ENCODE data around the gene GCLC. TPM values are rescaled to one million over a fixed set of nuclear protein-coding genes. Genes with fewer than 3 reads are reported as not detected.

The GCLC gene
- total RNA-seq, 1 experiment from 2014 or later: 88.9 TPM

GRCh38 chr6:53544217-53544469 lies 758 bp downstream of the GCLC start:
- Histone ChIP-seq H3K9me3 (no peaks in the 10 kb centered on the region), H3K4me1 (peaks cover 14% of the 10 kb centered on the region), H3K27me3 (replicated peaks; ENCODE audit: control insufficient read depth, insufficient read depth, low read length) (no peaks in the 10 kb centered on the region), H3K4me3 (ENCODE audit: low read depth, low read length) (peak overlapping the region; percentile 98), H3K36me3 (ENCODE audit: control insufficient read depth, insufficient read depth, low read length) (no peaks in the 10 kb centered on the region; the same call in none of the 2 replicates)
- CTCF ChIA-PET: interaction anchor here (0.6 to 1.6 kb wide), 4 partner anchors 48 to 255 kb away, joined by 3 to 16 read pairs (median 4); no protein-coding TSS in a partner anchor
- H3K36me3 Mint-ChIP-seq (ENCODE audit: insufficient read depth, unreplicated experiment): peaks cover 28% of the 10 kb centered on the region
- H3K4me1 Mint-ChIP-seq (ENCODE audit: low read depth, unreplicated experiment): peaks cover 23% of the 10 kb centered on the region
- POLR2A ChIA-PET: interaction anchor here (1.5 to 1.9 kb wide), 3 partner anchors 70 to 184 kb away, joined by 5 to 18 read pairs (median 5); no protein-coding TSS in a partner anchor
- H3K27me3 Mint-ChIP-seq (ENCODE audit: insufficient read depth, unreplicated experiment): no peaks in the 10 kb centered on the region
- BruUV-seq (replicated peaks): no TSS peak
- no peaks in the 10 kb centered on the region for H3K9me3 Mint-ChIP-seq (ENCODE audit: unreplicated experiment)
- no peak for DNase-seq
- H3K27ac Mint-ChIP-seq (ENCODE audit: unreplicated experiment): peak overlapping the region; percentile 89
- H3K4me3 Mint-ChIP-seq (ENCODE audit: unreplicated experiment): peak overlapping the region; percentile 98
- intact Hi-C loops (cut with micrococcal nuclease; ENCODE audit: unreplicated experiment): loop anchor here (2.0 kb wide), 1 partner anchor 251 kb away; the partner anchor contains the start of gene LRRC1
- TF ChIP-seq, protein P1, sequence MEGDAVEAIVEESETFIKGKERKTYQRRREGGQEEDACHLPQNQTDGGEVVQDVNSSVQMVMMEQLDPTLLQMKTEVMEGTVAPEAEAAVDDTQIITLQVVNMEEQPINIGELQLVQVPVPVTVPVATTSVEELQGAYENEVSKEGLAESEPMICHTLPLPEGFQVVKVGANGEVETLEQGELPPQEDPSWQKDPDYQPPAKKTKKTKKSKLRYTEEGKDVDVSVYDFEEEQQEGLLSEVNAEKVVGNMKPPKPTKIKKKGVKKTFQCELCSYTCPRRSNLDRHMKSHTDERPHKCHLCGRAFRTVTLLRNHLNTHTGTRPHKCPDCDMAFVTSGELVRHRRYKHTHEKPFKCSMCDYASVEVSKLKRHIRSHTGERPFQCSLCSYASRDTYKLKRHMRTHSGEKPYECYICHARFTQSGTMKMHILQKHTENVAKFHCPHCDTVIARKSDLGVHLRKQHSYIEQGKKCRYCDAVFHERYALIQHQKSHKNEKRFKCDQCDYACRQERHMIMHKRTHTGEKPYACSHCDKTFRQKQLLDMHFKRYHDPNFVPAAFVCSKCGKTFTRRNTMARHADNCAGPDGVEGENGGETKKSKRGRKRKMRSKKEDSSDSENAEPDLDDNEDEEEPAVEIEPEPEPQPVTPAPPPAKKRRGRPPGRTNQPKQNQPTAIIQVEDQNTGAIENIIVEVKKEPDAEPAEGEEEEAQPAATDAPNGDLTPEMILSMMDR (IDR thresholded peaks at IDR 0.05; ENCODE audit: insufficient read depth in 1 of 2, low read depth in 1 of 2, low read length in 1 of 2, severe bottlenecking in 1 of 2, unreplicated experiment in 1 of 2): no peak

DNA sequence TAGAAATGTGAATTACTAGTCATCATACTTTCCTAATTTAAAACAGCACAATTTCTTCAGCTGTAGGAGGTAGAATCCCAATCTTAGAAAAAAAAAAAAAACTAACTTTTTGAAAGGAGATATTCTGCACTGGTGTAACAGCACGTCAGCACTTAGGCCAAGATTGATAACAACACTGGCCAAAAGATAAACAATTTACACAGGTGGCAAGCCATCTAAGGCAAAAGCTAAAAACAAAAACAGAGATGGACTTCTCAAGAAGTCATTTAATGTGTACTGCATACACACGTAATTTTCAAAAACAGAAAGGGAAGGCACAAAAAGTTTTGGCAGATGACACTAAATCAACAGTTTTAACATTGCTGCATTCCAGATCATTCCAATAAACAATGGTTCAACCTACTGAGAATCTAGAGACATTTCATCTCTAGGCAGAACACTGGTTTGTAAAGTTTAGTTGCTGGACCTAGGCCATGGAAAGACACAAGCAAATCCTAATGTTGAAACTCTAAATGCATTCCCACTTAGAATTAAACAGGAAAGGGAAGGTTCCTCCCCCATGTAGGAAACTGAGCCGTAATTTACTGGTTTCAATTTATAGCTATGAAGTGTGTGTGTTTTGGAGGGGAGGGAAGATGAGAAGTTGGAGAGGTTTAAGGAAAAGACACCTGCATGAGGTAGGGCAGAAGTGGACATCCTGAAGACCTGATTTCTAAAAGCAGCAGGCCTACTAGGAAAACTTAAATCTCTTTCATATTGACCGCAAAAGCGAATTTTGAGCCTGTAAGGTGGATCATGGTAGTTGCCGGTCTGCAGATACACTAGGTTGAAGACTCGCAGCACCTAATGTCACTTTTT lies 1.3 kb downstream of the GCLC start:
- no peak for DNase-seq
- ChIA-PET POLR2A (interaction anchor here (1.5 to 1.9 kb wide), 3 partner anchors 71 to 185 kb away, joined by 5 to 18 read pairs (median 5); no protein-coding TSS in a partner anchor), CTCF (interaction anchor here (0.6 to 1.6 kb wide), 4 partner anchors 47 to 256 kb away, joined by 3 to 16 read pairs (median 4); no protein-coding TSS in a partner anchor)
- Histone ChIP-seq H3K4me3 (ENCODE audit: low read depth, low read length) (peak overlapping the region; percentile 98), H3K9me3 (no peaks in the 10 kb centered on the region), H3K4me1 (peaks cover 13% of the 10 kb centered on the region), H3K36me3 (ENCODE audit: control insufficient read depth, insufficient read depth, low read length) (no peaks in the 10 kb centered on the region; the same call in none of the 2 replicates), H3K27me3 (replicated peaks; ENCODE audit: control insufficient read depth, insufficient read depth, low read length) (no peaks in the 10 kb centered on the region)
- Mint-ChIP-seq H3K27ac (ENCODE audit: unreplicated experiment) (peak overlapping the region; percentile 89), H3K4me3 (ENCODE audit: unreplicated experiment) (peak overlapping the region; percentile 98), H3K36me3 (ENCODE audit: insufficient read depth, unreplicated experiment) (peaks cover 28% of the 10 kb centered on the region), H3K27me3 (ENCODE audit: insufficient read depth, unreplicated experiment) (no peaks in the 10 kb centered on the region), H3K4me1 (ENCODE audit: low read depth, unreplicated experiment) (peaks cover 23% of the 10 kb centered on the region), H3K9me3 (ENCODE audit: unreplicated experiment) (no peaks in the 10 kb centered on the region)
- BruUV-seq (replicated peaks): TSS peak; percentile 33
- TF ChIP-seq, protein P1 (IDR thresholded peaks at IDR 0.05; ENCODE audit: insufficient read depth in 1 of 2, low read depth in 1 of 2, low read length in 1 of 2, severe bottlenecking in 1 of 2, unreplicated experiment in 1 of 2): no peak
- intact Hi-C loops (cut with micrococcal nuclease; ENCODE audit: unreplicated experiment): loop anchor here (2.0 kb wide), 1 partner anchor 251 kb away; the partner anchor contains the start of gene LRRC1

DNA sequence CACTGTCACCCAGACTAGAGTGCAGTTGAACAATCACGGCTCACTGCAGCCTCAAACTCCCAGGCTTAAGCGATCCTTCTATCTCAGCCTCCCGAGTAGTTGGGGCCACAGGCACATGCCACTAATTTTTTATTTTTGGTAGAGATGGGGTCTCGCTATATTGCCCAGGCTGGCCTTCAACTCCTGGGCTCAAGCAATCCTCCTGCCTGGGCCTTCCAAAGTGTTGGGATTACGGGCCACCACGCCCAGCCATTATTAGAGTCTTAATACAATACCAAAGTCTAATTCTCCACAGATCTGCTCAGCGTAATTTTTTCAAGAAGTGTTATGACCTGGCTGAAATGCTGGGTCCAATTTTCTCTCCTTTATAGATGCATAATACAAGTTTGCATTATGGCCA lies 3.0 kb downstream of the GCLC start:
- intact Hi-C loops (cut with micrococcal nuclease; ENCODE audit: unreplicated experiment): no loop called here
- BruUV-seq (replicated peaks): no TSS peak
- no peak for DNase-seq
- H3K4me3 ChIP-seq (ENCODE audit: low read depth, low read length): no peak overlapping the region
- H3K9me3 ChIP-seq: no peaks in the 10 kb centered on the region
- H3K36me3 Mint-ChIP-seq (ENCODE audit: insufficient read depth, unreplicated experiment): peaks cover 21% of the 10 kb centered on the region
- no peak overlapping the region for H3K27ac Mint-ChIP-seq (ENCODE audit: unreplicated experiment)
- H3K4me3 Mint-ChIP-seq (ENCODE audit: unreplicated experiment): peak overlapping the region; percentile 12
- TF ChIP-seq, protein P1 (IDR thresholded peaks at IDR 0.05; ENCODE audit: insufficient read depth in 1 of 2, low read depth in 1 of 2, low read length in 1 of 2, severe bottlenecking in 1 of 2, unreplicated experiment in 1 of 2): no peak
- H3K4me1 ChIP-seq: peaks cover 9% of the 10 kb centered on the region; the same call in 1 of the 2 replicates
- H3K36me3 ChIP-seq (ENCODE audit: control insufficient read depth, insufficient read depth, low read length): no peaks in the 10 kb centered on the region; the same call in none of the 2 replicates
- H3K27me3 ChIP-seq (replicated peaks; ENCODE audit: control insufficient read depth, insufficient read depth, low read length): no peaks in the 10 kb centered on the region
- ChIA-PET CTCF (interaction anchor here (0.6 kb wide), 1 partner anchor 93 kb away, joined by 3 read pairs; no protein-coding TSS in a partner anchor), POLR2A (no interaction called here)
- no peaks in the 10 kb centered on the region for H3K9me3 Mint-ChIP-seq (ENCODE audit: unreplicated experiment)
- peaks cover 23% of the 10 kb centered on the region for H3K4me1 Mint-ChIP-seq (ENCODE audit: low read depth, unreplicated experiment)
- H3K27me3 Mint-ChIP-seq (ENCODE audit: insufficient read depth, unreplicated experiment): no peaks in the 10 kb centered on the region
